OCI-LY7 (cell line): ENCODE data around the gene PLEKHG4B. TPM values are rescaled to one million over a fixed set of nuclear protein-coding genes. Genes with fewer than 3 reads are reported as not detected.

Experiments used
- BruUV-seq: library from RNA; stranded (reverse); fragments of 400-500 nt; replicated peaks from 2 replicates; lab custom pipeline; 2021; lab: Mats Ljungman, UMichigan
- CTCF ChIA-PET: fragments of 300-600 bp; sonication (Branson Sonifier 250); formaldehyde crosslinking; loops from one replicate; lab custom pipeline; 2022; ENCODE audit warnings: antibody characterized with exemption; ENCODE audit not compliant: unreplicated experiment; lab: Charles Lee
- POLR2A ChIA-PET: fragments of 300-600 bp; sonication (Branson Sonifier 250); formaldehyde crosslinking; loops from one replicate; lab custom pipeline; 2022; ENCODE audit warnings: antibody characterized with exemption; lab: Charles Lee
- DNase-seq: peaks from one replicate; pipeline ENCODE4 v3.0.0-alpha.2; 2015; ENCODE audit warnings: low spot score
- H2AFZ ChIP-seq: fragments of 200-600 bp; sonication (generic), shearing (Covaris generic); 2 replicates; pipeline ENCODE4 v1.6.1; 2014; ENCODE audit warnings: mild to moderate bottlenecking, antibody characterized with exemption, low read length, moderate library complexity
- H3K27ac ChIP-seq: fragments of 200-600 bp; sonication (generic); 2 replicates; pipeline ENCODE4 v1.5.1; 2014; ENCODE audit warnings: mixed run types, low read depth, mild to moderate bottlenecking, moderate library complexity, low read length, inconsistent platforms; ENCODE audit not compliant: poor library complexity, severe bottlenecking
- H3K36me3 ChIP-seq: fragments of 200-600 bp; sonication (generic); 2 replicates; pipeline ENCODE4 v1.6.1; 2014; ENCODE audit warnings: mild to moderate bottlenecking, antibody characterized with exemption, low read length, moderate library complexity, mixed read lengths; ENCODE audit not compliant: insufficient read depth
- H3K4me1 ChIP-seq: fragments of 200-600 bp; sonication (generic); 2 replicates; pipeline ENCODE4 v1.5.1; 2014; ENCODE audit warnings: mild to moderate bottlenecking, low read length; ENCODE audit not compliant: insufficient read depth, poor library complexity, severe bottlenecking
- H3K4me2 ChIP-seq: fragments of 200-600 bp; sonication (generic); 2 replicates; pipeline ENCODE4 v1.6.1; 2014; ENCODE audit warnings: mild to moderate bottlenecking, low read length
- H3K4me3 ChIP-seq: fragments of 200-600 bp; sonication (generic); 2 replicates; pipeline ENCODE4 v1.5.1; 2014; ENCODE audit warnings: mild to moderate bottlenecking, low read depth, low read length; ENCODE audit not compliant: poor library complexity, severe bottlenecking
- H3K79me2 ChIP-seq: fragments of 200-600 bp; sonication (generic); 2 replicates; pipeline ENCODE4 v1.6.1; 2016; ENCODE audit warnings: low read depth, mild to moderate bottlenecking, low read length, moderate library complexity, mixed read lengths; ENCODE audit not compliant: insufficient read depth
- H3K9me2 ChIP-seq: fragments of 200-600 bp; sonication (generic); 2 replicates; pipeline ENCODE4 v1.6.1; 2016; ENCODE audit warnings: mild to moderate bottlenecking, low read length, mixed read lengths; ENCODE audit not compliant: insufficient read depth
- H3K9me3 ChIP-seq: fragments of 200-600 bp; sonication (generic); 2 replicates; pipeline ENCODE4 v1.6.1; 2014; ENCODE audit warnings: mild to moderate bottlenecking, mixed run types, low read length, mixed read lengths
- H4K20me1 ChIP-seq: fragments of 200-600 bp; sonication (generic); 2 replicates; pipeline ENCODE4 v1.6.1; 2014; ENCODE audit warnings: mild to moderate bottlenecking, antibody characterized with exemption, low read length, moderate library complexity, mixed read lengths; ENCODE audit not compliant: insufficient read depth
- EZH2phosphoT487 ChIP-seq: fragments of 200-600 bp; sonication (generic); IDR thresholded peaks from 2 replicates; pipeline ENCODE4 v1.6.1; 2018; ENCODE audit warnings: low read depth, borderline replicate concordance, mild to moderate bottlenecking, mixed run types, antibody characterized with exemption, low read length, moderate library complexity, mixed read lengths
- intact Hi-C: fragments of 100-400 bp; cut with micrococcal nuclease; formaldehyde crosslinking; loops from one replicate; pipeline ENCODE4 v1.10.0; 2022; ENCODE audit not compliant: unreplicated experiment
- total RNA-seq, 2 experiments: library from RNA; depleted of rRNA in 1 of 2; stranded (reverse); fragments of >200 nt in 1 of 2; shearing (Covaris generic) in 1 of 2; gene quantifications; 2 replicates each; pipeline ENCODE4 v1.2.3, GENCODE V29; 2014 to 2022
- TF ChIP-seq, protein P1 (sequence below): fragments of 200-600 bp; sonication (generic); conservative IDR thresholded peaks from 2 replicates; pipeline ENCODE4 v1.5.1; 2014; ENCODE audit warnings: mild to moderate bottlenecking, antibody characterized with exemption, low read length, moderate library complexity, mixed read lengths

The PLEKHG4B gene
- total RNA-seq, 2 experiments from 2014 or later: 0.30 to 0.41 TPM

DNA sequence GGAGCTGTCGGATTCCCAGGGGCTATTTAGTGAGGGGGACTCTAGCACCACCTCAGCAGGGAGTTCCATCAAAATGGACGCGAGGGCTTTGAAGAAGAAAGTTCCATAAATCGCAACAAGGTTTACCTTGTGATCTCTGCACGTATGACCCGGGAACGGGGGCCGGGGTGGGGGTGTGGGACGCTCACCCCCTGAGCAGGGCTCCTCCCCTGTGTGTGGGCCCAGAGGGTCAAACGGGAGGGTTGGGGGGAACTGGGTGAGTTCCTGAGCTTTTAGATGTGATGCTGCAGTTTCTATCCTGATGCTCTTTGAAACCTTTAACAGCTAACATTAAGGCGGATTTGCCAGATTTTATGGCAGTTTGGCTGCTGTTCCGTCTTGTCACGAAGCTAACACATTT, 80.5 kb downstream of the PLEKHG4B start:
- no TSS peak for BruUV-seq
- Histone ChIP-seq H4K20me1 (no peaks in the 10 kb centered on the region), H3K4me1 (no peaks in the 10 kb centered on the region), H3K36me3 (no peaks in the 10 kb centered on the region), H3K27ac (no peak overlapping the region), H3K9me2 (no peaks in the 10 kb centered on the region), H3K9me3 (no peaks in the 10 kb centered on the region), H2AFZ (no peak overlapping the region), H3K4me2 (no peak overlapping the region), H3K4me3 (no peak overlapping the region), H3K79me2 (no peaks in the 10 kb centered on the region)
- no peak for DNase-seq
- ChIA-PET CTCF (no interaction called here), POLR2A (no interaction called here)
- intact Hi-C loops: no loop called here
- TF ChIP-seq, protein P1, sequence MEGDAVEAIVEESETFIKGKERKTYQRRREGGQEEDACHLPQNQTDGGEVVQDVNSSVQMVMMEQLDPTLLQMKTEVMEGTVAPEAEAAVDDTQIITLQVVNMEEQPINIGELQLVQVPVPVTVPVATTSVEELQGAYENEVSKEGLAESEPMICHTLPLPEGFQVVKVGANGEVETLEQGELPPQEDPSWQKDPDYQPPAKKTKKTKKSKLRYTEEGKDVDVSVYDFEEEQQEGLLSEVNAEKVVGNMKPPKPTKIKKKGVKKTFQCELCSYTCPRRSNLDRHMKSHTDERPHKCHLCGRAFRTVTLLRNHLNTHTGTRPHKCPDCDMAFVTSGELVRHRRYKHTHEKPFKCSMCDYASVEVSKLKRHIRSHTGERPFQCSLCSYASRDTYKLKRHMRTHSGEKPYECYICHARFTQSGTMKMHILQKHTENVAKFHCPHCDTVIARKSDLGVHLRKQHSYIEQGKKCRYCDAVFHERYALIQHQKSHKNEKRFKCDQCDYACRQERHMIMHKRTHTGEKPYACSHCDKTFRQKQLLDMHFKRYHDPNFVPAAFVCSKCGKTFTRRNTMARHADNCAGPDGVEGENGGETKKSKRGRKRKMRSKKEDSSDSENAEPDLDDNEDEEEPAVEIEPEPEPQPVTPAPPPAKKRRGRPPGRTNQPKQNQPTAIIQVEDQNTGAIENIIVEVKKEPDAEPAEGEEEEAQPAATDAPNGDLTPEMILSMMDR: no peak
- TF ChIP-seq EZH2phosphoT487: no peak

DNA sequence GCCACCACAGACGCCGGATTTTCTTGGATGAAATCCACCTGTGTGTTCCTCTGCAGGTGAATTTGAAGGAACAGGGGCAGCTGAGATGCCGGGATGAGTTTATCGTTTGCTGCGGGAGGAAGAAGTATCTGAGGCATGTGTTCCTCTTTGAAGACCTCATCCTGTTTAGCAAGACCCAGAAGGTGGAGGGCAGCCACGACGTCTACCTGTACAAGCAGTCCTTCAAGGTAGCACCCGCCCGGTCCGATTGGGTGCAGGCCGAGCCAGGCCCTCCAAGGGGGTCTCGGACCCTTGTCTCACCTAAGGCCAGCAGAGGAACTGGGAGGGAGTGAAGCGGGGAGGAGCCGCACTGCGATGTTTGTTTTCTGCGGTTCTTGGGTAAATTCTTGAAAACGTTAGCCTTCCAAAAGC, 80.9 kb downstream of the PLEKHG4B start:
- Histone ChIP-seq H3K4me1 (no peaks in the 10 kb centered on the region), H3K9me2 (no peaks in the 10 kb centered on the region), H2AFZ (no peak overlapping the region), H3K79me2 (no peaks in the 10 kb centered on the region), H3K4me2 (no peak overlapping the region), H4K20me1 (no peaks in the 10 kb centered on the region), H3K9me3 (no peaks in the 10 kb centered on the region), H3K4me3 (no peak overlapping the region), H3K36me3 (no peaks in the 10 kb centered on the region), H3K27ac (no peak overlapping the region)
- TF ChIP-seq, protein P1: no peak
- no peak for TF ChIP-seq EZH2phosphoT487
- intact Hi-C loops: no loop called here
- POLR2A ChIA-PET: no interaction called here
- no peak for DNase-seq
- BruUV-seq: no TSS peak
- CTCF ChIA-PET: no interaction called here

DNA sequence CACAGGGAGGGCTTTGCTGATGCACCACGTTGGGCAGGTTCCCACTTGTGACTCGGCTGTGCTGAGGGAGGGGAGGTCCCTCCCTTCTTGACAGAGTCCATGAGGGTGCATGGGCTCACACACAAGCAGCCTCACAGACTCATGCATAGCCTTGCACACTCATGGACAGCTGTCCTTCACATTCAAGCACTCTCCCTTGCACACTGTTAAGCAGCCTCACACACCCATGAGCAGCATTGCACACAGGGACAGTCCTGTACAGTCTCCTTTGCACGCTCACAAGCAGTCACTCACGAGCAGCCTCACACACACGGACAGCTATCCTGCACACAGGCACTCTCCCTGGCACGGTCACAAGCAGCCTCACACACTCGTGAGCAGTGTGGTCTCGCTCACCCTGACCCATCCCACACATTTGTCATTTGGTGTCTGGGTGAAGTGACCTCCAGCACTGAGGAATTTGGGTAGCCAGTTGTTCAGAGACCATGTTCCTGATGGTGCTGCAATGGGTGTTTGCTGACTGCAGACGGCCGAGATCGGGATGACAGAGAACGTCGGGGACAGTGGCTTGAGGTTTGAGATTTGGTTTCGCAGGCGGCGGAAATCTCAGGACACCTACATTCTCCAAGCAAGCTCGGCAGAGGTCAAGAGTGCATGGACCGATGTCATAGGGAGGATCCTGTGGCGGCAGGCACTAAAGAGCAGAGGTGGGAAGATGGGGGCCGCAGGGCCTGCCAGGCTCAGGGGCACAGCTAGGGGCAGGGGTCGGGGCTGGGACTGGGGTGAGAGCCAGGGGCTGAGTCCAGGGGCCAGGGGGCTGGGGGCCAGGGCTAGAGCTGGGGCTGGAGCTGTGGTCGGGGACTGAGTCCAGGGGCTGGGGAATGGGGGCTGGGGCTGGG, 81.7 kb downstream of the PLEKHG4B start:
- ChIA-PET CTCF (no interaction called here), POLR2A (no interaction called here)
- Histone ChIP-seq H2AFZ (no peak overlapping the region), H3K36me3 (no peaks in the 10 kb centered on the region), H3K4me2 (no peak overlapping the region), H3K79me2 (no peaks in the 10 kb centered on the region), H3K9me3 (no peaks in the 10 kb centered on the region), H3K9me2 (no peaks in the 10 kb centered on the region), H3K4me1 (no peaks in the 10 kb centered on the region), H3K4me3 (no peak overlapping the region), H3K27ac (no peak overlapping the region), H4K20me1 (no peaks in the 10 kb centered on the region)
- TF ChIP-seq, protein P1: no peak
- no peak for TF ChIP-seq EZH2phosphoT487
- DNase-seq: no peak
- intact Hi-C loops: no loop called here
- no TSS peak for BruUV-seq
